Stimulated activated CD8-positive, alpha-beta memory T cell treated with anti-CD3 and anti-CD28 coated beads, Interleukin-12 subunit alpha, Interleukin-12 subunit beta, amount 100 ng/mL, for 1 hour (primary cell): ENCODE results near the gene ARHGAP15.

Experiments used
- DNase-seq: peaks from one replicate; pipeline ENCODE4 v3.0.0-alpha.2; 2020; ENCODE audit warnings: low read depth

The ARHGAP15 gene

DNA sequence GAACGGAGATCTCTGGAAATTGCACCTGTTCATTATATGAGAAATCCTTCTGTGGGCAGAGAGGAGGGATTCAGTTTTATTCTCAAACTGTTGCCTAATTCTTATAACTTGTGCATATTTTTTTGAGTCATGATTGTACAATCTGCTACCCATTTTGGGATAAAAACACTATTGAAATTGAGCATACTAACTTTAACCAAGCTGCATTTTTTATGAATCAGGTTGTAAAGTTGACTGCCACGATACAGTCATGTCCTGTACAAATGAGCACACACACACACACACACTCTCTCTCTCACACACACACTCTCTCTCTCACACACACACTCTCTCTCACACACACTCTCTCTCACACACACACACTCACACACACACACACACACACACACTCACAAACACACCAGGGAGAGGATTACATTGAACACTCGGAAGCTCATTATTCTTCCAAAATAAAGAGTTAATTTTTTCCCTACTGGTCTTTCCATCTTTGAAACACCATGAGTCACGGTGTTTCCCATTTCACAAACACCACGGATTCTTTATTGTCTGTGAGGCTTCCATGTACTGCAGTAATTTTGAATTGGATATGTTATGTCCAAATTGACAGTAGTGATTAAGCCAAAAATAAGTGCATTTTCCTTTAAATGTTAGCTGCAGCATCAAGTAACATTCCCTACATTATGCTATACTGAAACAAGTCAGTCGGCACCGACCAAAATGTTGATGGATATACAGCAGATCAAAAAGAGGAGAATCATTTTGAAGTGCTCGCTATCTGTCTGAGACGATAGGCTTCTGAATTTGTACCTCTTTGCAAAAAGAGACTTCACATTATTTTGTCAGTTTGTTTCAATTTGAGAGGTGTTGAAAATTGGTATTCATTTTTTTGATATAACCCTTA is 216.9 kb downstream of the ARHGAP15 start:
- DNase-seq, result no peak

DNA sequence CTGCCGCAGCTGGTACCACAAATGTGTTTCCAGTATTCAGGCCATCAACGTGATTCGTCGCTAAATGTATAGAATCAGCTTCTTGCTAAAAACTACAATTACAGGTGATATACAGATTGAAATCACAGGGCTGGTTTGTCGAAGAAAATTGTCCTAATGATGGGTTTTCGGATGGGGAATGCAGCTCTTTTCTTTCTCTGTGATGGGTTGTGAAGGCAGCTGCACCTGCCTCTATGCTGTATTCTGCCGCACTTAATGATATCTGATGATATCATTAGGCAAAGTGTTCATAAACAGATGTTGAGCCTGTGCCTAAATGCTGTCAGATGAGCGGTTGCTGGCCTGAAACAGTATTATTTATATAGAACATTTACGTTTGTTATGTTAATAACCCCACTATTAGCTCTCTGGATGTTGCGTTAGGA is 218.1 kb downstream of the ARHGAP15 start:
- DNase-seq, result no peak

DNA sequence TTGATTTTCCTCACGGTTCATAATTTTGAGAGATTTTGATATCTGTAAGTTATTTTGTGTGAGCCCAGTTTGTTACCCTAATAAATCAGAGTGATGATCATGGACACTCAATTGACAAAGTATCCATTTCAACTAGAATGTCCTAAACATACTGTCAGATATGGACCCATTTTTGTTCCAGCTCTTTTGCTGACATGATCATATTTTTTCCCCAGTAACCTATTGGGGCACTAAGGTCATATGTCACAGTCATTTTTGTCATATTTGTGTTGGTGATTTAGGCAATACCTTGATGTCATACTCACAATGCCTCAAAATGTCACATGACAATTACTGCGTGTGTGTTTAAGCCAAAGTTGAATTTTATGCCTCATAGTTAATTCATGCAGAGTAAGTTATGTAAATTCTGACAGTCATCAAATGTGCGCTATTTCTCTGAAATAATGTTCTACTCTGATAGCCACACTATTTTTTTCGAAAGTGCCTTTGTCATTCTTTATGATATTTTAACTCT is 218.7 kb downstream of the ARHGAP15 start:
- no peak for DNase-seq

DNA sequence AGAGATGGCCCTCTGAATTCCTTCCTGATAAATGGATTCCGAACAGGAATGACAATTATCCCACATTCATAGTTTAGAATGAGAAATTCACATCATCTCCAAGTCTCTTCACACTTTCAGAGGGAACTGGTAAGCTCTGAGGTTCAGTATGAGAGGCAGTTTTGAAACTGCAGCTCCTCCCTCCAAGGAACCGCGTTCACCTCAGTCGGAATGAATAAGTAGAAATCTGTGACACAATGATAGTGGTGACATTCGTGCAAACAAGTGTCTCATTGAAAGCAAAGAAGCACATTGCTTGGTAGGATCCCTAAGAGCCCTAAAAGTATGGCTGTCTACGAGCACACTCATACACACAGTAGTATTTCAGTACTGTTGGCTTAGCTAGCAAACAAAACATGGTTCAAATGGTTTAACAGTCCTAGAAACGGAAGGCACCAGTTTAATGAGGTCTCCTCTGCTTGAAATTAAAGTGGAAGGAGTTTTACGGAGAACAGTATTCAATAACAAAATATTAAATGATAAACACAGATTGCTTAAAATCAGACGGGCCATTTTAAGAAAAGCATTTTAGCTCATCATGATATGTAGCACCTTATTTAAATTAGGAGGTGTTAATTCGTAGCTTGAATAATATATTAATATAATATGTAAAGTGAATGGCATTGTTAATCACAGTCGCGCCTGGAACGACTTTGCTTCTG is 225.0 kb downstream of the ARHGAP15 start:
- DNase-seq, result no peak

DNA sequence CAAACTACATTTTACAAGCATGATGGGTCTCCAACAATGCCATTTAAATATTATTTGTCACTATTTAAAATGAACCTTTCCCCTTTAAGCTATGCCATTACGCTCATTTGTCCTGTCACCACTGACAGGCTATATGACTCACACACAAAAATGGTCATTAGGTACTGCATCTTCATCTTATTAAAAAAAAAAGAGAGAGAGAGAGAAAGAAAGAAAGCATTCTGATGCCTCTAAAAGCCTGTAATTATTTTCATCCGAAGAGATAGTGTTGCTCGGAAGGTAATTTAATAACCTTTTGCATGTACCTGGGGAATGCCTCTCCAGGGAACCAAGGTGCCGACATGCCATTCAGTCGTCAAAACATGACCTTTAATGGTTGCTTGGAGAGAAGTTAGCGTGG is 226.7 kb downstream of the ARHGAP15 start:
- DNase-seq, result no peak

DNA sequence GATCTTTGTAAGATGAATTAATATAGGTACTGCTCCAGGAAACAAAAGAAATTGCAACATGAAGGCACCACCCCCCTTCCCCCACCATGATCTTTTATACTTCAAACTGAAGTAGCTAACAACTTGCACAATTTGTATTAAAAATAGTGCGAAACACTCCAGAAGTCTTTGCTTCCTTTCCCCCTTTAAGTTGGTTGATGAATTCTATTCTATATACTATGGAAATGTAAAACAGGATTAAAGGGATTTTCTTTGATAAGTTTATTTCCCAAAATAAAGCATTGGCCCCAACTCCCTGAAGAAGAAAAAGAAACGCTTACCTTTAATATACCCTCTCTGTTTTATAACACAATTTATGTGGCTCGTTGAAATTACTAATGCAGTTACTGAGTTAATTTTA is 227.1 kb downstream of the ARHGAP15 start:
- DNase-seq, result no peak

DNA sequence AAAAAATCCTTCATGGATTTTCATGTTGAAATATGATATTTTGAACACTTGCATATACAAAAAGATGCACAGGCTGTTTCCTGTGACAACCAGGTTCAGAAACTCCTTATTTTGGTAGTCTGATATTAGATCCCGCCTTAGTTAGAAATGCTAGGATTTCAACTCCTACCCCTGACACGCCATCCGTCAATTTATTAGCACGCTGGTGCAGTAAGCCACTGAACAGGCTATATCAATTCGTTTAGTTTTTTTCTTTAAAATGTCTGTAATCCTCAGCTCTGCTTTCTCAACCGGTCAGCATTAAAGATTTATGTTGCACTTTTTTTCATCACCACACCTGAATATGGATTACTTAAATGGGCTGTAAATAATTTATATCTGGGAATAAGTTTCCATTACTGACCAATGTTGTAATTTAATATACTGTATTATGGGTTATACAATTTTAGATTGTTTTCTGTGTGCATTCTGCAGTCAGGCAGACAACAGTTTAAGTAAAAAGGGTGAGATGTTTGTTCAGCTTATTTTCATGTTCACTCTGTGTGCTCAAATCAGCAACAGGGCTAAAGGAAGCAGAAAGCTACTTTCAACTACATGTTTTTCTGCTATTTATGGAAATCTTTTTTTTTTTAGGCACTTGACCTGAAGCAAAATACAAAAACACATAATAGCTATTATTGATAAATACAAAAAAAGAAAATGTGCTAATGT is 227.7 kb downstream of the ARHGAP15 start:
- no peak for DNase-seq

DNA sequence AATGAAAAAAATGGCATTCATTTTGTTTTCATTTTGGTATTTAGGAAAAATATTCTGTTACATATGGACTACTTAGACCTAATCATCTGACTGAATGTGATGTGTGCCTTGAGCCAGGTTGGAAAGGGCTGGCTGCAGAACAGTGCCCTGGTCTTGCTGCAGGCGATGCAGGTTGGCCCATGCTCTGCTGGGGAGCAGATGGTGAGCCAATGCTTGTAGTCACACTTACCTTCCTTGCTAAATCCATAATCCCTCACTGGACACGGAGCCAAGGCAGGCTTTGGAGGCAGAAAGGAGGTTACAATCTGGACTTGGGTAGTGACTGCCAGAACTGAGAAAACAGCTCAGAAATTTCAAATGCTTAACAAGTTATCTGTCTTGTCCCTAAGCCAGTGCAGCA is 228.7 kb downstream of the ARHGAP15 start:
- no peak for DNase-seq

DNA sequence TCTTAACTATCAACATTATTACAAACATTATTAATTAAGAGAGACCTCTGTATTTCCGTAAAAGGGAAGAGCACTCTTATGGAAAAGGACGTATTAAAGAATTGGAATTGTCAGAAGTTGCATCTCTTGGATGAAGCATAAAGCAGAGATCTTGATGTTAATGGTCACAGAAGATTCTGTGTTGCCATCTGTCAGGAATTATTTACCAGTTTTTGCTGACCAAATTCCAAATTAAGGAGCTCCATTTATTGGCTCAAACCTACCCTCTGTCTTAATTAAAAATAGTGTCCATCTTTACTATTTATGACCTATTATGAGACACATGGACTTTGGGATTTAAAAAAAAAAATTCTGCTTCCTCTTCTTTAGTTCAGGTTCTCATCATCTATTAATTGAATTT is 232.1 kb downstream of the ARHGAP15 start:
- no peak for DNase-seq

DNA sequence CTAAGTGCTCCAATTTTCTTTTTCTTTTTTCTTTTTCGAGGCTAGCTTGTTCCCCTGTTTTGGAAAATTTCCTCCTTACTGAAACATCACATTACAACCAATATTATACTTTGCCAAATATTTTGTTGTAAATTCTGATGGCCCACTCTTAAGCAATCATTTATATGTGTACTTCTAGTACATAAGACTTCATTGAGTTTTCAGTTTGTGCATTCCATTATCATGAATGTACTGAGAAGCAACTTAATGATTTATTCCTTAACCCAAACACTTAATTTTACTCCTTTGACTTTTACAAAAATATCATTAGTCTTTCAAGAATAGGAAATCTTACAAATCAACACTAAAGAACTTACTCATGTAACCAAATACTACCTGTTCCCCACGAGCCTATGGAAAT is 242.4 kb downstream of the ARHGAP15 start:
- DNase-seq, result no peak

DNA sequence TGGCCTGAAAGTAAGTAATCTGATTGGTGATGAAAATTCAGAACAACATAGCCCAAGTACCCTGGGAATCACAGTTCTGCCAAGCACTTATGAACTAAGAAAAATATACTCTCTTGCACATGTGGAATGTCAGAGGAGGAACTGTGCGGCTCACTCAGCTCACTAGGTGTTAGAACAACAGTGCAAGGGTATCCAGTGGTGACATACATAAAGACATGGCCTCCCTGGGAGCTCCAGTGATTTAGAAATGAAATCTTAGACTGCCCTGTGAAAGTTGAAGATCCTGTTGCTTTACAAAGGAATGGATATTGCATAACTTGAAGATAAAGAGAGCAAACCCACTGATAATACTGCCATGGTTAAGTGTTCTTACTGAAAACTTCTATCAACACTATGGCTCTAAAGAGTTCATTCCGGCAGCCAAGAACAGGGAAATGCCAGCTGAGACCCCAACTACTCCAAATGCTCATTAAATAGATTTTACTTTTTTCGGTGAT is 246.2 kb downstream of the ARHGAP15 start:
- no peak for DNase-seq

DNA sequence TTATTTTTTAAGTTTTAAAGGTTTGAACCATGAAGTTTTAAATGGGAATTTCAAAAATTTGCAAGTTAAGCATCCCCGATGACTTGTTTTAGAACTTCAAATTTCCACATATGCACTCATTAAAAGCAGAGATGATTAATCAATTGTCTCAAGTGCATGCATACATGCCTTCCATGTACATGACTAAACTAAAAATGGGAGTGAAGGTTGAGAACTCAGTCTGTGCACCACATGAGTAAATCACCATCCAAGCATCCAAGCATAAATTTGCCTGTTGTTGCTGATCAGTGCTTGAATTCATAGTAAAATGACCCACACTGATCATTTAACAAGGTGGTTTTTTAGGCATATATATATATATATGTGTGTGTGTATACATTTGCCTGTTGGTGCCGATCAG is 249.8 kb downstream of the ARHGAP15 start:
- DNase-seq, result no peak

DNA sequence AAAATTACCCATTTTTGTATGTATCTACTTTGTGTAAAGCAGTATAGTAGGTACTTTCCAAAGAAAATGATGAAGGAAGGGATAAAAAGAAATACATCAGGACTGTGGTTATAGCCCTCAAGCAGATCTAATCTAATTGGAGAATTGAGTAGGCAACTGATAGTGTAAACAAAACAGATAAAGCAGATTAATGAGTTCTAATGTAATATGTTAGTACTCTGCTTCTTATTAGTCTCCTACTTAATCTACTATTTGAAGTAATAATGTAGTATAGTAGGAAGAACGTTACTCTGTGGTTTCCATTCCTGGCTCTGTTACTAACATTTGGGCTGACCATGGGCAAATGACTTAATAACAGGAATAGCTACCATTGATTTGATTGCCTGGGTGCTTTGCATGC is 250.7 kb downstream of the ARHGAP15 start:
- DNase-seq, result no peak

DNA sequence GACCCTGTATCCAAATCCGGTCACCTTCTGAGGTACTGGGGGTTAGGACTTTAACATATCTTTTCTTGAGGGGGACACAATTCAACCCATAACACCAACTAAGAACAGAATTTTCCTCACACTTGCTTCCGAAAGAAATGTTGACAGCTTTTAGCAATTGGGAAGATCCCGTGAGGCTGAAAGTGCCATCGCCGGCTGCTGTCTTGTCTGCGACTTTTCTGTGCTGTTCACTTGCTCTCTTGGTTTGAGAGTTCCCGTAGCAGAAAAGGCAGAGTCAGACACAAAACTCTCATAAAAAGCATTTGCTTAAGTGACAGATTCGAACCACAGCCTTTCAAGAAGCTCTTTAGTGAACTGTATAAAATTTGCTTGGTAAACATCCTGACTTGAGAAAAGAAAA is 253.4 kb downstream of the ARHGAP15 start:
- no peak for DNase-seq

DNA sequence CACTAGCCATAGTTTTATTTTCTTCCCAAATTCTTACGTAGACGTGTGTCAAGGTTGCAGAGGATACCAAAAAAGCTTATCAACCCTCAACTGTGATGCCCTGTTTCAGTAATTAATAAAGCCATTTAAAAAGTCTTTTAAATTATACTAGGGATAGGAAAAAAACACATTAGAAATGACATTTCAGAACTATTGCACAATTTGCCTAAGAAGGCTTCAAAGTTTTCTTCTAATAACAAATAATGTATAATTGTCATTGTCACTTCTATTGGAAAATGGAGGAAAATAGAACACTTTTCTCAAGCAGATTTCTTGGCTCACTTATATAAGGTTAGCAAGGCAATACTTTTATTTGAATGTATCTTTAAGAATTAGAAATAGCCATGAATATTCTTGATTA is 253.8 kb downstream of the ARHGAP15 start:
- no peak for DNase-seq

DNA sequence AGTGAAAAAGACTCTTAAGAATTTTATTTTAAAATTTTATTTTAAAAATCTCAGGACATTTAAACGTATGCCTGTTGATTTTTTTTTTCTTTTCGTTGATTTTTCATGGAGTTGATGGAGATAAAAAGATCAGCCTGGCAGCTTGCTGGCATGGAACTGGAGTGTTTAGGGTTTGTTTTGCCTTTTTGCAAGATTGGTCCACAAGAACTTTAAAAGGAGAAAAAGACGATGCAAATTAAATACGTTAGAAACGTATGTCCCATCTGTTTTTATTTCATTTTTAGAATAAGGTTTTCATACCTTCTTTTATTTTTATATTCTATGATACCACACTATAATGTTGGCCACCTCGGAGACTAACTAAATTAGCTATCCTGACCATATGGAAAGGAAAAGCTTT is 254.9 kb downstream of the ARHGAP15 start:
- no peak for DNase-seq

DNA sequence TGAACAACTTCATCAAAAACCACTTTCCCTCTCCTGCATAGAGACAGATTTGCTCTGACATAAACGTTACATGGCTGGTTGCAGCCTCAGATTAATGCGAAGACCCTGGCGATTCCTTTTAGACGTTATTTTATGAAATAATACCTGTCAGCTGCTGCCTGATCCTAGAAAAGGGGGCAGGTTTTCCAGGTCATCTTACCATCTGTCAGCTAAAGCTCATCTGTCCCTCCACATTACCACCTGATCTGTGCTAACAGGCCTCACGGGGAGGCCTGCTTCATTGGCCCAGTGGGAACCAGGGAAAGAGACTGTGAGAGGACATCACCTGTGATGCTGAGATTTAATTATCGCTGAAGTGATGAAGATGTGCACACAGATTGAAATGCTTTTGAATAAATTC is 261.0 kb downstream of the ARHGAP15 start:
- DNase-seq, result no peak

DNA sequence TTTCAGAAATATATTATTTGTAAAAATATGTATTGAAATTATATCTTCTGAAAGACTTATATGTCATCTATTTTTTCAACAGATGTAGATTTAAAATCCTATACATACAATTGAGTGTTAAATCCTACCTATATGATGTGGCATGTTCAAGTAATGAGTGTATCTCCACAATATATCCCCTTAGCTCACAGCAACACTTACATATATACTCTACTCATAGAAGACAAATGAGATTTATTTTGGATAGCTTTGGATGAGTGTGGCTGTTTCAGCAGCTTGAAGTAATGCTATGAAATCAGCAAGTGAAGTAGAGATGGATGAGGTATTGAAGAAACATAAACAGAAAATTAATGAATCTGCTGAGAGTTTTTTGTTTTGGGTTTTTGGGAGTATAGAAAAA is 263.1 kb downstream of the ARHGAP15 start:
- no peak for DNase-seq

DNA sequence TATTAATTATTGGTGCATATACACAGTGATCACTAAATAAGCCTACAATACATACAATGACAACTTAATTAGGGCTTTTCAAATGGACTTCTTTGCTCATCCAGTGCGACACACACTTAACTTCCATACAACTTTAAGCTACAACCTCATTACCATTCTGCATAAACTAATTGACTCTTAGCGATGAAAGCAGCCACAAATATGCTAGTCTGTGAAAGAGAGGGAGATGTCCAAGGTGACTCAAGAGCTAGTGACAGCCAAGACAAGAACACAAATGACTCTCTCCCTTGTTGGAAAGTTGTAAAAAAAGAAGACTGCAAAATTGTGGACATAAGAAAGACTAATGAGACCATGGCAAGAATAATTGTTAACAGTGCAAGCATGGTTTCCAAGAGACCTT is 264.8 kb downstream of the ARHGAP15 start:
- no peak for DNase-seq

DNA sequence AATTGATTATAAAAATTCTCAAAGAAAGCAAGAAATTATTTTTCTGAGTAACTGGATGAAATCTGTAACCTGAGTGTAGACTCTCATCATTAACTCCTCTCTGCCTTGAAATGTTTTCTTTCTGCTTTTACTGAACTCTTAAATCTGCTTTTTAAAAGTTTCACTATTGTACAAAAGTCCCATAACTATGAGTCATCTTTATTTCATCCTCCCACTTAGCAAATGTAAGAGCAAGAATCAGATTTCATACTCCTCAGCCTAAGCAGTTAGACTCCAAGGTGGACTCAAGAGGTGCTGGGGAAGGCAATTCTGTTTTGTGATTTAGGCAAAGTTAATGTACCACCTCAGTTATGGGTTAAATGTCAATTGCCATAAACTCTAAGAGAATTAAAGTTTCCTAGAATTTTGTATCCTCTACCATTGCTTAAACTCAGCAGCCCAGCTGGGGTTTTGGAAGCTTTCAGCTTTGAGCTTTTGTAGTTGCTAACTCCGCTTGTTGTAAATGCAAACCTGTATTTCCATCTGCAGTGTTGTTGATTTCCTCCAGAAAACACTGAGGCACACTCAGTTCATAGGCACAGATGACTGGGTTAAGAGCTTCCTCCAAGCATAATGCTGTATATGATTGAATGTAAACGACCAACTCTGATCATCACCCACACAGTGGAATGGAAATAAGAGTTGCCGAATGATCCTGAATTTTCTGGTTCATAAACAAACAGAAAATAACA is 268.8 kb downstream of the ARHGAP15 start:
- DNase-seq, result no peak

DNA sequence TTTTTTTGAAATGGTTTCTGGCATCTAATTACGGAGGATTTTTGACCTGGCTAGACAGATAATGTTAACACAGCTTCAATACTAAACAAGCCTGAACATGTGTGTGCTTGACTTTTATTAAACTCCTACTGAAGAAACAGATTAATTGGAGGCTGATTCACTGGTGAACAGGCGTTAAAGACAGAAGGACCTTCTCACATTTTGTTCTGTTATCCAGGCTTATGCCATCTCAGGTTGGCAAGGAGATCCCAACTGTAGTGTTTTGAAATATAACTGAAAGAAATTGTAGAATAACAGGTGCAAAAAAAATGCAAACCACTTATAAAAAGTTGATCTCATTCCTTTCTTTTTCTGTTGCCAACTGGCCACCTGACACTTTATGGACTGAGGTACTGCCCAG is 269.6 kb downstream of the ARHGAP15 start:
- no peak for DNase-seq

DNA sequence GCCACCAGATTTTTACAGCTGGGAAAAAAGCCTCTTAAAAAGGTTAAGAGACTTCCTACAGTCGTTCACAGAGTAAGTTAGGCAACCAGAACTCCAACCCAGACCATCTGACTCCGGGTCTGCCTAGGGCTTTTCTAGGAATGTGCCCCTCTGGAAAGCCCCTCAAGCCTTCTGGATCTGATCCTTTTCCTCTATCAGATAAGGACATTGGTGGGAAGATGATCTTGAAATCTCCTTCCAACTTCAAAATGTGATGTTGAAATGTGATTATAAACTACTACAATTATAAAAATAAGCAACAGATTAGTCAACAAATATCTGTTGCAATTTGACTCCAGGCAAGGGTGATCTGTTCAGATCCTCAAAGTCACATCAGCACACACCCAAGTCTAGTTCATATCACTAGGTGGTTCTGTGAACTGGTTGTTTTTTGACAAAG is 270.4 kb downstream of the ARHGAP15 start:
- no peak for DNase-seq
